IMR-90 (cell line): ENCODE results near the gene OMD.

Experiments used
- RAD21 ChIP-seq: IDR thresholded peaks from 2 replicates; pipeline ENCODE4 v1.6.1; 2012; ENCODE audit warnings: low read length, improper control_type of control experiment
- RCOR1 ChIP-seq: IDR thresholded peaks from 2 replicates; pipeline ENCODE4 v1.6.1; 2012; ENCODE audit warnings: mild to moderate bottlenecking, low read length, improper control_type of control experiment; ENCODE audit not compliant: insufficient replicate concordance
- TF ChIP-seq, protein P1 (sequence below): fragments of 150-350 bp; IDR thresholded peaks from 2 replicates; pipeline ENCODE4 v1.6.1; 2016; ENCODE audit warnings: low read depth, mild to moderate bottlenecking, low read length, moderate library complexity, borderline replicate concordance
- TF ChIP-seq, protein P2 (sequence below): conservative IDR thresholded peaks from 2 replicates; pipeline ENCODE4 v1.5.1; 2012; ENCODE audit warnings: mild to moderate bottlenecking, low read depth, low read length, improper control_type of control experiment

DNA sequence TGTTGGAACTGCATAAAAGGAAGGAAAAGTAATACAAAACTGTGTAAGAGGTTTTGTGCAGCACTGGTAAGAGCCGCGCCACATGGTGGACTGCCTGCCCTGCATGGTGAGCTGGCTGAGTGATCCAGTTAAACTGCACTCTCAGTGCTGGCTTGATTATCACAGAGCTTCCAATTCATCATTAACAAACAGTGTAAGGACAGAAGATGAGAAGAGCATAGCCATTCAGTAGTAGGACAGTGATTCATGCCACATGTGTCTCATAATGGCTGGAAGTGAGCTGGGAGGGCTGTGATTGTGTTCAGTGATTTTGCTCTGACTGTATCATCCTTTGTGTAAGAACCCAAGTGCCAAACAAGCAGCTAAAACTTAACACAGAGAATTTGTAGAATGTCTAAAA, 43.9 kb upstream of the OMD start:
- TF ChIP-seq RAD21 (no peak), RCOR1 (no peak)
- TF ChIP-seq, protein P1, sequence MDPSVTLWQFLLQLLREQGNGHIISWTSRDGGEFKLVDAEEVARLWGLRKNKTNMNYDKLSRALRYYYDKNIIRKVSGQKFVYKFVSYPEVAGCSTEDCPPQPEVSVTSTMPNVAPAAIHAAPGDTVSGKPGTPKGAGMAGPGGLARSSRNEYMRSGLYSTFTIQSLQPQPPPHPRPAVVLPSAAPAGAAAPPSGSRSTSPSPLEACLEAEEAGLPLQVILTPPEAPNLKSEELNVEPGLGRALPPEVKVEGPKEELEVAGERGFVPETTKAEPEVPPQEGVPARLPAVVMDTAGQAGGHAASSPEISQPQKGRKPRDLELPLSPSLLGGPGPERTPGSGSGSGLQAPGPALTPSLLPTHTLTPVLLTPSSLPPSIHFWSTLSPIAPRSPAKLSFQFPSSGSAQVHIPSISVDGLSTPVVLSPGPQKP = no peak
- TF ChIP-seq, protein P2, sequence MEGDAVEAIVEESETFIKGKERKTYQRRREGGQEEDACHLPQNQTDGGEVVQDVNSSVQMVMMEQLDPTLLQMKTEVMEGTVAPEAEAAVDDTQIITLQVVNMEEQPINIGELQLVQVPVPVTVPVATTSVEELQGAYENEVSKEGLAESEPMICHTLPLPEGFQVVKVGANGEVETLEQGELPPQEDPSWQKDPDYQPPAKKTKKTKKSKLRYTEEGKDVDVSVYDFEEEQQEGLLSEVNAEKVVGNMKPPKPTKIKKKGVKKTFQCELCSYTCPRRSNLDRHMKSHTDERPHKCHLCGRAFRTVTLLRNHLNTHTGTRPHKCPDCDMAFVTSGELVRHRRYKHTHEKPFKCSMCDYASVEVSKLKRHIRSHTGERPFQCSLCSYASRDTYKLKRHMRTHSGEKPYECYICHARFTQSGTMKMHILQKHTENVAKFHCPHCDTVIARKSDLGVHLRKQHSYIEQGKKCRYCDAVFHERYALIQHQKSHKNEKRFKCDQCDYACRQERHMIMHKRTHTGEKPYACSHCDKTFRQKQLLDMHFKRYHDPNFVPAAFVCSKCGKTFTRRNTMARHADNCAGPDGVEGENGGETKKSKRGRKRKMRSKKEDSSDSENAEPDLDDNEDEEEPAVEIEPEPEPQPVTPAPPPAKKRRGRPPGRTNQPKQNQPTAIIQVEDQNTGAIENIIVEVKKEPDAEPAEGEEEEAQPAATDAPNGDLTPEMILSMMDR = no peak
